ENCODE results near the gene DEFB112.

DEFB112 gene

GRCh38 chr6:50049829-50050228 is at the start of gene DEFB112:
Gene DEFB112 (minus strand): TSS chr6:50049929. CDS start chr6:50049869, 60 bp downstream.
- no peak for DNase-seq

- no peak for DNase-seq
These were observed 48.9 kb upstream of the DEFB112 start for GRCh38 chr6:50098641-50098993.

GRCh38 chr6:50097966-50098640 is 48.4 kb upstream of the DEFB112 start:
- no peak for DNase-seq

GRCh38 chr6:50096296-50096695 is 46.6 kb upstream of the DEFB112 start:
- DNase-seq: no peak

GRCh38 chr6:50093938-50094272 is 44.2 kb upstream of the DEFB112 start:
- DNase-seq: no peak

GRCh38 chr6:50093116-50093937 is 43.6 kb upstream of the DEFB112 start:
- no peak for DNase-seq

GRCh38 chr6:50091641-50092040 is 41.9 kb upstream of the DEFB112 start:
- DNase-seq: no peak

- no peak for DNase-seq
These were observed 40.2 kb upstream of the DEFB112 start for GRCh38 chr6:50089911-50090310.

GRCh38 chr6:50087231-50087954 is 37.7 kb upstream of the DEFB112 start:
- no peak for DNase-seq

- no peak for DNase-seq
These were observed 27.7 kb upstream of the DEFB112 start for GRCh38 chr6:50077385-50077784.

GRCh38 chr6:50076431-50076830 is 26.7 kb upstream of the DEFB112 start:
- no peak for DNase-seq

GRCh38 chr6:50071921-50072320 is 22.2 kb upstream of the DEFB112 start:
- no peak for DNase-seq

- DNase-seq: no peak
These were observed 20.4 kb upstream of the DEFB112 start for GRCh38 chr6:50070101-50070500.

- no peak for DNase-seq
These were observed 12.3 kb upstream of the DEFB112 start for GRCh38 chr6:50062051-50062450.

- DNase-seq: no peak
These were observed 6.5 kb upstream of the DEFB112 start for GRCh38 chr6:50056242-50056641.

GRCh38 chr6:50047026-50047425 is 2.7 kb downstream of the DEFB112 start:
- no peak for DNase-seq

GRCh38 chr6:50030777-50031562 is 18.8 kb downstream of the DEFB112 start:
- no peak for DNase-seq

GRCh38 chr6:50030350-50030749 is 19.4 kb downstream of the DEFB112 start:
- no peak for DNase-seq

GRCh38 chr6:50025258-50025657 is 24.5 kb downstream of the DEFB112 start:
- DNase-seq: no peak

- DNase-seq: no peak
These were observed 27.8 kb downstream of the DEFB112 start, which contains the start of gene DEFB110 for GRCh38 chr6:50021894-50022293. Gene DEFB110 (minus strand): TSS chr6:50021994. CDS start chr6:50021935, 59 bp downstream.

- no peak for DNase-seq
These were observed 41.9 kb downstream of the DEFB112 start for GRCh38 chr6:50007819-50008218.

- DNase-seq: no peak
These were observed 46.6 kb downstream of the DEFB112 start for GRCh38 chr6:50003139-50003538.

GRCh38 chr6:49995278-49995677 is 54.5 kb downstream of the DEFB112 start:
- no peak for DNase-seq
